ENCODE results near the gene POU2F1.
"Not testable (repeated sequence)": the region's sequence is repeated elsewhere in the genome, so short reads cannot be mapped to it uniquely, and the experiment has no call there.

POU2F1 gene

DNA sequence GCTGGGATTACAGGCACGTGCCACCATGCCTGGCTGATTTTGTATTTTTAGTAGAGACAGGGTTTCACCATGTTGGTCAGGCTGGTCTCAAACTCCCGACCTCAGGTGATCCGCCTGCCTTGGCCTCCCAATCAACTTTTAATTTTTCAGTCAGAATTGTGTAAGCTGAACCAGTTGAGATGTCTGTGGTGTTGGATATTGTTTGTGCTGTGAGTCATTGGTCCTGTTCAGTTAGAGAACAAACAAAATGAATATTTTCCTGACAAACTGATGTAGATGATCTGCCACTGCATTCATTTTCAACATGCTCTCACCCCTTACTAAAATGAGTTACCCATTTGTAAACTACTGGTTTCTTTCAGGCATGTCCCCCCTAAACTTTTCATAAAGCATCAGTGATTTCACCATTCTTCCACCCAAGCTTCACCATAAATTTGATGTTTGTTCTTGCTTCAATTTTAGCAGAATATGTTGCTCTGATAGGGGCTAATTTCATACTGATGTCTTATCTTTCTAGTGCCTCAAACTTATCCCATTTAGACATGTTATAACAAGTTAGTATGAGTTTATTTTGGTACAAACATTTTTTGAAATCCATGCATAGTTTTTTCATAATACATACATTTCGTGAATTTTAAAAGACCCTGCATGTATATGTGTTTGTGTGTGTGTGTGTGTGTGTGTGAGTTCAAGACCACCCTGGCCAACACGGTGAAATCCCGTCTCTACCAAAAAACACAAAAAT lies 15.2 kb upstream of the POU2F1 start:
- not testable (repeated sequence) for DNase-seq (ENCODE audit: low spot score)

GRCh38 chr1:167206166-167206835 lies 14.4 kb upstream of the POU2F1 start:
- DNase-seq (ENCODE audit: low spot score) = no peak

- DNase-seq (ENCODE audit: low spot score) = no peak
These were observed 12.6 kb upstream of the POU2F1 start for GRCh38 chr1:167207940-167208623.

GRCh38 chr1:167208624-167208976 lies 12.1 kb upstream of the POU2F1 start:
- DNase-seq (ENCODE audit: low spot score) = no peak

- no peak for DNase-seq (ENCODE audit: low spot score)
These were observed 11.6 kb upstream of the POU2F1 start for GRCh38 chr1:167209044-167209443.

DNA sequence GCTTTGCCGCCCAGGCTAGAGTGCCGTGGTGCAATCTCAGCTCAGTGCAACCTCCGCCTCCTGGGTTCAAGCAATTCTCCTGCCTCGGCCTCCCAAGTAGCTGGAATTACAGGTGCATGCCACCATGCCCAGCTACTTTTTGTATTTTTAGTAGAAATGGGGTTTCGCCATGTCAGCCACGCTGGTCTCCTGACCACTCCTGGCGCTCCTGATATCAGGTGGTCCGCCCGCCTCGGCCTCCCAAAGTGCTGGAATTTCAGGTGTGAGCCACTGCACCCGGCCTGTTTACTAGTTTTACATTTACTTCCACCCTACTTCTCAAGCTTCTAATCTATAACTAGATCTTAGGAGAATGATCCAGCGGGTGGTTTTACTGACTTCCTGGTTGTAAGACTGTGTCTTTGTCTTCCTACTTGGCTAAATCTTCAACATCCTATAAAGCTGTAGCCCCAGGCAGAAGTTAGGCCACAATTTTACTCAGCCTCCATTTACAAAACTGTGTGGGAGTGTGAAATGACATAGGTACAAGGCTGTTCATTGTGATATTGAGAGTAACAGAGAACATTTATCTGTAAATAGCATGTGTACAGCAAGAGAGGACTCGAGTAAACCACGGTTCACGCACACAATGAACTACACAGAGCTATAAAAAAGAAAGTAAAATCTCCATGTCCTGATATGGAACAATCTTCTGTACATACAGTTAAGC lies 9.6 kb upstream of the POU2F1 start:
- DNase-seq (ENCODE audit: low spot score) = no peak

DNA sequence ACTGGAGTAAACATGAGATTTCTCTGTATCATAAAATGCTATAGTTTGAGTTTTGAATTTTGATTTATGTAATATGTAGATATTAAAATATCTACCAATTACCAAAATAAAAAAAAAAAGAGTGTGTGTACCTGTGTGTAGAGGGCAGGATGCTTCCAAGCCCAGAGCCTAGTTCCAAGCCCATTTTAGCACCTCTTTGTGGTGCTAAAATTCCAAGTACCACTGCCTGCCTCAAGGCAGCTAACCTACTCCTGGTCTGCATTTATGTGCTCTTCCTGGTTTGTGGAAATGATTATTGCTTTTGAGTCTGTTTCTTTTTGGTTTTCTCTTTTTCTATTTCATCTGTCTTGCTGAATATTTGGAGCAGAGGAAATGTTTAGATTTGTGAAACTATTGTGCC lies 8.7 kb upstream of the POU2F1 start:
- DNase-seq (ENCODE audit: low spot score) = no peak

GRCh38 chr1:167216809-167217208 lies 3.9 kb upstream of the POU2F1 start:
- no peak for DNase-seq (ENCODE audit: low spot score)

DNA sequence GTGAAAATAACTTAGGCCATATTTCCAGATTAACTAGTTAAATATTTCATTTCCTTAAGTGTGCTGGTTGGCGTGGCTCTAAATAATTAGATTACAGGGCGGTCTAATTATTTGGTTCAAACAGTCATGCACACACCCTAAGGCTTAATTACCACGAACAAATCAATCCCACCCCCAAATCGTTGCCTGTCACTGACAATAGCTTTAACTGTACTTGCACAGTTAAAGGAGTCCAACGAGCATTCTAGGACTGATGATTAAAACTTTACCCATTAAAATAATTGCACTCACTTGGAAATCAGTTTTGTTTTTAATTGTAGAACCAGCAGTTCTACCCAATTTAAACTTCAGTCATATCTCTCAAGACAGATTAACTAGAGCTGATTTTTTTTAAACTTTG lies 1.5 kb upstream of the POU2F1 start:
- no peak for DNase-seq (ENCODE audit: low spot score)

- DNase-seq (ENCODE audit: low spot score) = peak; percentile 94
These were observed 795 bp upstream of the POU2F1 start for GRCh38 chr1:167219646-167220536.

DNA sequence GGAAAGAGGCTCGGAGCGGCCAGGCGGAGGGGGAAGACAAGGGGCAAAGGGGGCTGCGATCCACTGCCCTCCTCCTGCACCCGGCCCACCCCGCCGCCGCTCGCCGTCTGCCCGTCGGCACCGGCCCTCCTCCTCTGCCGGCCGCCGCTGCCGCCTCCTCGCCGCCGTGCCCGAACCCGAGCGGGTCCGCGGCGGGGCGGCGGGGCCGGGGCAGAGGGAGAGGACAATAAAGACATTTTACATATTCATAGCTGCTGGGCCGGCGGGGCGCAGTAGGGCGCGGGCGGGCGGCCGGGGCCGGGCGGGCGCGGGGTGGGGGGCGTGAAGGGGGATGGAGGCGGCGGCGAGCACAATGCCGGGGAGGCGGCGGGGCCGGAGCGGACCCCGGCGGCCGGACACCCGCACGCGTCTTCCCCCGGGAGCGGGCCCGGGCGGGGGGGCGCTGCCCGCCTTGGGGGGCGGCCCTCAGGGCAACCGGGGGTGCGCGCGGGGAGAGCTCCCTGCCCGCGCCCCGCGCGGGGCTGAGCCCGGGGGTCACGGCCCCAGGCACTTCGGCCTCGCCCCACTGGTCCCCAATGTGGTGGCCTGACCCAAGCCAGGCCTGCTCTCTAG lies 546 bp downstream of the POU2F1 start:
- DNase-seq (ENCODE audit: low spot score) = peak; percentile 74

GRCh38 chr1:167221738-167222610 lies 1.3 kb downstream of the POU2F1 start:
- DNase-seq (ENCODE audit: low spot score) = peak; percentile 79

GRCh38 chr1:167223144-167224103 lies 2.7 kb downstream of the POU2F1 start:
- DNase-seq (ENCODE audit: low spot score) = no peak

- not testable (repeated sequence) for DNase-seq (ENCODE audit: low spot score)
These were observed 4.1 kb downstream of the POU2F1 start for GRCh38 chr1:167224734-167225235.

GRCh38 chr1:167225920-167226319 lies 5.2 kb downstream of the POU2F1 start:
- no peak for DNase-seq (ENCODE audit: low spot score)

DNA sequence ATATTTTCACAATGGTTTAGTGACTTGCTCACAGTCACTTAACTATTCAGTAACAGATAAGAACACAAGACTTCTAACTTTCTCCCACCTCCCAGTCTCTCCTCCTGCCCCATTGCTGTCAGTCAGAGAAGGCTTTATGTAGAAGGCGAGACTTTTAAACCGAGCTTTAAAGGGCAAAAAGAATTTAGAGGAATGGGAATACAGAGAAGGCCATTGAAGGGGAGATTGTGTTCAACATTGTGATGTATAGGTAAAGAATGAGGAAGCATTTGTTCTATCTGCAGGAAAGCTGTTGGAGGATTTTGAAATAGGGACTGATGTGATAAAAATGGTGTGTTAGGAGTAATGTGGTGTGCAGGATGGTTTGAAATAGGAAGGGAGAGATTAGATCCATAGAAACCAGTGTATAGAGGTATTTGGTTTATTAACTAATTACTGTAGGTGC lies 7.3 kb downstream of the POU2F1 start:
- no peak for DNase-seq (ENCODE audit: low spot score)

DNA sequence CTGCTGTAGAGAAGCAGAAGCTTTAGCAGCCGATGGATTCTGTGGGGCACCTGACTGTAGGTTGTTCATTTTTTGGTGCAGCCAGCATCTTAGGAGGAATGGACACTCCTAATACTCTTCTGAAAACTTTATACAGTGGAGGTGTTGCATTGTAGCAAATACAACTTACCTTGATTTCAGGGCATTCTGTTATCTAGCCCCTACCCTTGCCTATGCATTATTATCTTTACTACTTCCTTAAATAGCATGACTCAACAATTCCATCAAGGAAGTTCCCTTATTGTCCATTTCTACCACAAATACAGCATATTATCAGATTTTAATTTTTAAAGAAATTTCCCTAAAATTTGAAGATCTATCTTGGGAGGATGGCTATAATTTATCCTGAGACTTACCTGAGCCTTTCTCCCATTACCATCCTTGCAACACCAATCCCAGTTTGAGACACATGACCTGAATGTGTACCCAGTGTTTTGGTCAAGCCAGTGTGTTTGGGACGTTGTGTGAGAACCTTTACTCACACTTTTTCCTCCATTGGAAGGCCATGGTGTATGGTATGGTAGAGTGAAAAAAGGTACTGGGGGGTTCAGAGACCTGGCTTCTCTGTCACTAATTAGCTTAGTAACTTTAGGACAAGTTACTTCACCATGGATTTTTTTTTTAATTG lies 9.2 kb downstream of the POU2F1 start:
- DNase-seq (ENCODE audit: low spot score) = no peak

- DNase-seq (ENCODE audit: low spot score) = no peak
These were observed 9.8 kb downstream of the POU2F1 start for GRCh38 chr1:167230437-167230836.

Measured in ecto neural progenitor cell (in vitro differentiated cells).